Subcutaneous adipose tissue (tissue), 4 donors: ENCODE measurements around the gene PRX. TPM values are rescaled to one million over a fixed set of nuclear protein-coding genes. Genes with fewer than 3 reads are reported as not detected.

ENCODE experiments used
- CTCF ChIP-seq: fragments of 450-650 bp; IDR thresholded peaks from one replicate; pipeline ENCODE4 v1.5.1; 2016; ENCODE audit warnings: low read depth, mild to moderate bottlenecking, control low read depth, antibody characterized with exemption, moderate library complexity
- total RNA-seq, 4 donors: library from RNA; depleted of rRNA; stranded (reverse); fragments of >200 nt; gene quantifications; one replicate each; pipeline ENCODE4 v1.1.0, GENCODE V29; 2016

Gene PRX
- total RNA-seq, 4 donors from 2014 or later: 2.0 to 8.1 (median 3.4) TPM

GRCh38 chr19:40443131-40443999 is 30.2 kb upstream of the PRX start:
- TF ChIP-seq CTCF: no peak

GRCh38 chr19:40442328-40443130 is 29.4 kb upstream of the PRX start:
- TF ChIP-seq CTCF: no peak

- TF ChIP-seq CTCF: no peak
Observed at GRCh38 chr19:40441719-40442253, 28.6 kb upstream of the PRX start.

- no peak for TF ChIP-seq CTCF
Observed at GRCh38 chr19:40438284-40438683, 25.1 kb upstream of the PRX start.

- TF ChIP-seq CTCF: no peak
Observed at GRCh38 chr19:40433391-40434216, 20.4 kb upstream of the PRX start.

GRCh38 chr19:40431698-40432097 is 18.5 kb upstream of the PRX start:
- TF ChIP-seq CTCF: no peak
